Activated T-cell treated with anti-CD3 and anti-CD28 coated beads, Interleukin-2, amount 50 U/mL, for 24 hours (primary cell): ENCODE data around the gene PCDHGA8.
"Not testable (repeated sequence)": the region's sequence is repeated elsewhere in the genome, so short reads cannot be mapped to it uniquely, and the experiment has no call there.

Source experiments
- DNase-seq: peaks from one replicate; pipeline ENCODE4 v3.0.0-alpha.2; 2020
- H3K27ac Mint-ChIP-seq: 2 replicates; pipeline ENCODE4 v1.8.0; 2020; ENCODE audit warnings: mild to moderate bottlenecking, mixed read lengths
- H3K27me3 Mint-ChIP-seq: 2 replicates; pipeline ENCODE4 v1.8.0; 2020; ENCODE audit warnings: mixed read lengths
- H3K36me3 Mint-ChIP-seq: 2 replicates; pipeline ENCODE4 v1.8.0; 2020; ENCODE audit warnings: low read depth, mixed read lengths
- H3K4me1 Mint-ChIP-seq: 2 replicates; pipeline ENCODE4 v1.8.0; 2020; ENCODE audit warnings: low read depth, mixed read lengths
- H3K4me3 Mint-ChIP-seq: 2 replicates; pipeline ENCODE4 v1.8.0; 2020; ENCODE audit warnings: mild to moderate bottlenecking, moderate library complexity, mixed read lengths
- H3K9me3 Mint-ChIP-seq: 2 replicates; pipeline ENCODE4 v1.8.0; 2020; ENCODE audit warnings: mixed read lengths

The PCDHGA8 gene

DNA sequence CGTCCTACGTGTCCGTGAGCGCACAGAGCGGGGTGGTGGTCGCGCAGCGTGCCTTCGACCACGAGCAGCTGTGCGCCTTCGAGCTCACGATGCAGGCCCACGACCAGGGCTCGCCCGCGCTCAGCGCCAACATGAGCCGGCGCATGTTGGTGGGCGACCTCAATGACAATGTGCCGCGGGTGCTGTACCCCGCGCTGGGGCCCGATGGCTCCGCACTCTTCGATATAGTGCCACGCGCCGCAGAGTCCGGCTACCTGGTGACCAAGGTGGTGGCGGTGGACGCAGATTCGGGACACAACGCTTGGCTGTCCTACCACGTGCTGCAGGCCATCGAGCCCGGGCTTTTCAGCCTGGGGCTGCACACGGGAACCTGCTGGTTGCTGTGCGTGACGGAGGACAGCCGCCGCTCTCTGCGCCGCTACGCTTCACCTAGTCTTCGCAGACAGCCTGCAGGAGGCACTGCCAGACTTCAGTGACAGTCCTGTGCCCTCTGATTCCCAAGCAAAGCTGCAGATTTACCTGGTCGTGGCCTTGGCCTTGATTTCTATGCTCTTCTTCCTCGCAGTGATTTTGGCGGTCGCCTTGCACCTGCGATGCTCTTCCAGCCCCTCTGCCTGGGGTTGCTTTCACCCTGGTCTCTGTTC, 35.5 kb downstream of the PCDHGA8 start:
- Mint-ChIP-seq H3K27me3 (peaks cover 85% of the 10 kb centered on the region), H3K4me3 (no peak overlapping the region)

DNA sequence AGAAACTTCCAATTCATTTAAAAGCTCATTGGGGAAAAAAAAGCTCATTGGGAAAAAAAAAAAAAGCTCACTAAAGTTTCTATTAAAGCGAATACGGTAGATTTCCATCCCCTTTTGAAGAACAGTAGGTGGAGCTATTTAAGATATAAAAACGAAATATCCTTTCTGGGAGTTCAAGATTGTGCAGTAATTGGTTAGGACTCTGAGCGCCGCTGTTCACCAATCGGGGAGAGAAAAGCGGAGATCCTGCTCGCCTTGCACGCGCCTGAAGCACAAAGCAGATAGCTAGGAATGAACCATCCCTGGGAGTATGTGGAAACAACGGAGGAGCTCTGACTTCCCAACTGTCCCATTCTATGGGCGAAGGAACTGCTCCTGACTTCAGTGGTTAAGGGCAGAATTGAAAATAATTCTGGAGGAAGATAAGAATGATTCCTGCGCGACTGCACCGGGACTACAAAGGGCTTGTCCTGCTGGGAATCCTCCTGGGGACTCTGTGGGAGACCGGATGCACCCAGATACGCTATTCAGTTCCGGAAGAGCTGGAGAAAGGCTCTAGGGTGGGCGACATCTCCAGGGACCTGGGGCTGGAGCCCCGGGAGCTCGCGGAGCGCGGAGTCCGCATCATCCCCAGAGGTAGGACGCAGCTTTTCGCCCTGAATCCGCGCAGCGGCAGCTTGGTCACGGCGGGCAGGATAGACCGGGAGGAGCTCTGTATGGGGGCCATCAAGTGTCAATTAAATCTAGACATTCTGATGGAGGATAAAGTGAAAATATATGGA, 38.1 kb downstream of the PCDHGA8 start, which contains the start of gene PCDHGA12:
Gene PCDHGA12 (plus strand): TSS at position 176 of the 782 bp plus-strand sequence. CDS start 253 bp downstream, at position 429.
- Mint-ChIP-seq H3K4me1 (peaks cover 19% of the 10 kb centered on the region), H3K4me3 (peak within 1 kb of the TSS; percentile 64), H3K36me3 (peaks cover 19% of the 10 kb centered on the region), H3K9me3 (peaks cover 27% of the 10 kb centered on the region), H3K27ac (peak within 1 kb of the TSS; percentile 60), H3K27me3 (peaks cover 78% of the 10 kb centered on the region)
- no peak for DNase-seq

More for the DNA sequence above, 35.5 kb downstream of the PCDHGA8 start:
- Mint-ChIP-seq H3K9me3 (peaks cover 32% of the 10 kb centered on the region), H3K27ac (no peak overlapping the region), H3K4me1 (peaks cover 19% of the 10 kb centered on the region), H3K36me3 (peaks cover 22% of the 10 kb centered on the region)
- DNase-seq: no peak

DNA sequence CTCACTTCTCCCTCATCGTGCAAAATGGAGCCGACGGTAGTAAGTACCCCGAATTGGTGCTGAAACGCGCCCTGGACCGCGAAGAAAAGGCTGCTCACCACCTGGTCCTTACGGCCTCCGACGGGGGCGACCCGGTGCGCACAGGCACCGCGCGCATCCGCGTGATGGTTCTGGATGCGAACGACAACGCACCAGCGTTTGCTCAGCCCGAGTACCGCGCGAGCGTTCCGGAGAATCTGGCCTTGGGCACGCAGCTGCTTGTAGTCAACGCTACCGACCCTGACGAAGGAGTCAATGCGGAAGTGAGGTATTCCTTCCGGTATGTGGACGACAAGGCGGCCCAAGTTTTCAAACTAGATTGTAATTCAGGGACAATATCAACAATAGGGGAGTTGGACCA, 38.9 kb downstream of the PCDHGA8 start:
- DNase-seq: no peak
- peaks cover 19% of the 10 kb centered on the region for H3K36me3 Mint-ChIP-seq
- H3K27ac Mint-ChIP-seq: no peak overlapping the region
- H3K4me1 Mint-ChIP-seq: peaks cover 19% of the 10 kb centered on the region
- peaks cover 27% of the 10 kb centered on the region for H3K9me3 Mint-ChIP-seq
- H3K27me3 Mint-ChIP-seq: peaks cover 75% of the 10 kb centered on the region
- peak overlapping the region; percentile 64 for H3K4me3 Mint-ChIP-seq

DNA sequence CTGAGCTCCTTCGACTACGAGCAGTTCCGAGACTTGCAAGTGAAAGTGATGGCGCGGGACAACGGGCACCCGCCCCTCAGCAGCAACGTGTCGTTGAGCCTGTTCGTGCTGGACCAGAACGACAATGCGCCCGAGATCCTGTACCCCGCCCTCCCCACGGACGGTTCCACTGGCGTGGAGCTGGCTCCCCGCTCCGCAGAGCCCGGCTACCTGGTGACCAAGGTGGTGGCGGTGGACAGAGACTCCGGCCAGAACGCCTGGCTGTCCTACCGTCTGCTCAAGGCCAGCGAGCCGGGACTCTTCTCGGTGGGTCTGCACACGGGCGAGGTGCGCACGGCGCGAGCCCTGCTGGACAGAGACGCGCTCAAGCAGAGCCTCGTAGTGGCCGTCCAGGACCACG, 39.9 kb downstream of the PCDHGA8 start:
- H3K4me3 Mint-ChIP-seq, DNase-seq, H3K27ac Mint-ChIP-seq: not testable (repeated sequence)
- peaks cover 19% of the 10 kb centered on the region for H3K36me3 Mint-ChIP-seq
- peaks cover 75% of the 10 kb centered on the region for H3K27me3 Mint-ChIP-seq
- peaks cover 19% of the 10 kb centered on the region for H3K4me1 Mint-ChIP-seq
- peaks cover 27% of the 10 kb centered on the region for H3K9me3 Mint-ChIP-seq

DNA sequence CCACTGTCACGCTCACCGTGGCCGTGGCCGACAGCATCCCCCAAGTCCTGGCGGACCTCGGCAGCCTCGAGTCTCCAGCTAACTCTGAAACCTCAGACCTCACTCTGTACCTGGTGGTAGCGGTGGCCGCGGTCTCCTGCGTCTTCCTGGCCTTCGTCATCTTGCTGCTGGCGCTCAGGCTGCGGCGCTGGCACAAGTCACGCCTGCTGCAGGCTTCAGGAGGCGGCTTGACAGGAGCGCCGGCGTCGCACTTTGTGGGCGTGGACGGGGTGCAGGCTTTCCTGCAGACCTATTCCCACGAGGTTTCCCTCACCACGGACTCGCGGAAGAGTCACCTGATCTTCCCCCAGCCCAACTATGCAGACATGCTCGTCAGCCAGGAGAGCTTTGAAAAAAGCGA, 40.3 kb downstream of the PCDHGA8 start:
- not testable (repeated sequence) for H3K4me3 Mint-ChIP-seq, H3K27ac Mint-ChIP-seq, DNase-seq
- Mint-ChIP-seq H3K36me3 (peaks cover 19% of the 10 kb centered on the region), H3K9me3 (peaks cover 27% of the 10 kb centered on the region), H3K4me1 (peaks cover 19% of the 10 kb centered on the region), H3K27me3 (peaks cover 75% of the 10 kb centered on the region)

DNA sequence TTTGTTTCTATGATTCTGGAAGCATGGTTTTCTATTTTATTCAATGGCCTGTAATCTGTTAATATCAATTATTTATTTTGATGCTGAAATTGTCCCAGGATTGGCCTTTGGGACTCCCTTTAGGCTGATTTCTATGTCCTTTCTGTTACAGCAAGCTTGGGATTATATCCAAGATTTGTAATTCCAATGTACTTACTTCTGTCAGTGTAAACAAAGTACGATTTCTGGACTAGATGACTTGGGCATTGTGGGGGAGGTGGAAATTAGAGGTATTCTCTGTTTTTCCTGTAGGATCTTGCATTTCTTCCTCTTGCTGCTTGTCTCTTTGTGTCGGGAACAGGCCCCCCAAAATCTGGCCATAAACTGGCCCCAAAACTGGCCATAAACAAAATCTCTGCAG, 41.6 kb downstream of the PCDHGA8 start:
- peaks cover 22% of the 10 kb centered on the region for H3K9me3 Mint-ChIP-seq

DNA sequence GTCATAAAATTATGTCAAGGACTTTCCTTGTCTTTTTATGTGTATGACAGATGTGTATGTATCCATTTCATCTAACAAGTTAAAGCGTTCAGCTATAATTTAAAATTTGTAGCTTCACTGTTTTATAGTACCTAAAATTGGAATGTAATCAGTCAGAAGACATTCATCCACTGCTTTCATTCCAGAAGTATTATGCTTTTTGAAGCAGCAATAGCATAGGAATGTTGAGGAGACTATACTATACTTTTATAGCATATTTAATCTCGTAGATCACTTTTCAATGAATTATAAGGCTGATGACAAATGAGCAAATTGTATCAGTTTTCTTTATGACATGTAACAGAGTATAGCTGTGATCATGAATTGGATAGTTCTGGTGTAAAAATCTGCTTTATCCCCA, 44.8 kb downstream of the PCDHGA8 start:
- Mint-ChIP-seq H3K27me3 (peaks cover 65% of the 10 kb centered on the region), H3K4me1 (no peaks in the 10 kb centered on the region), H3K27ac (no peak overlapping the region), H3K36me3 (peaks cover 2% of the 10 kb centered on the region), H3K4me3 (no peak overlapping the region), H3K9me3 (peaks cover 6% of the 10 kb centered on the region)
- no peak for DNase-seq

More for the DNA sequence above, 41.6 kb downstream of the PCDHGA8 start:
- no peak overlapping the region for H3K27ac Mint-ChIP-seq
- peaks cover 19% of the 10 kb centered on the region for H3K36me3 Mint-ChIP-seq
- peaks cover 19% of the 10 kb centered on the region for H3K4me1 Mint-ChIP-seq
- peaks cover 63% of the 10 kb centered on the region for H3K27me3 Mint-ChIP-seq
- H3K4me3 Mint-ChIP-seq: no peak overlapping the region
- DNase-seq: no peak

DNA sequence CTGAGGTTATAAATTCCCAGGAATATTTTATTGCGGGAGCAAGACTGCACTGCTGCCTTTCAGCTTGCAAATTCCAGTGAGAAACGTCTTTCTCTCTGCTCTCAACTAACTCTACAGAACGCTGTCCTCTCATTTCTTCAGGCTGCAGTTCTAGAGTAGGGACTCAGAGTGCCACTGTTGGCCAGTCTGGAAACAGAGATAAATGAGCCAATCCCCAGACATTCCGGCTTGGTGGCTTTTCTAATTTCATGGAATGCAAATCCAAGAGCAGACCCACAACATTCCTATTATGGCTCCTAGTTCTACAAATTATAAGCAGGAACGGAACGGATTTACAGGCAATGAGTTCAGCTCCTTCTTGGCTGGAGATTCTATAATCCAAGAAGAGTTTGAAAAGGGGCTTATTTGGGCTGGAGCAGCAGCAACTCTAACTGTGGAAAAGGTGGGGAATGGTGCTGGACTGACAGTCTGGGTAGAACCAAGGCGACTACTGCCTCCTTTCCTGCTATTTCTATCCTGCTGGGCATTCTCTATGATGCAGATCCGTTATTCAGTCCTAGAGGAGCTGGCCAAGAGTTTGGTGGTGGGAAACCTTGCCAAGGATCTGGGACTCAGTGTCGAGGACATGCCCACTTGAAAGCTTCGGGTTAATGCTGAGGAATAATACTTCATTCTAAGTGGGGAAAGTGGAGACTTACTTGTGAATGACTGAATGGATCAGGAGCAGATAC, 47.1 kb downstream of the PCDHGA8 start:
- DNase-seq: no peak
- H3K27me3 Mint-ChIP-seq: peaks cover 48% of the 10 kb centered on the region
- peaks cover 3% of the 10 kb centered on the region for H3K9me3 Mint-ChIP-seq
- no peaks in the 10 kb centered on the region for H3K4me1 Mint-ChIP-seq
- H3K36me3 Mint-ChIP-seq: no peaks in the 10 kb centered on the region
- no peak overlapping the region for H3K4me3 Mint-ChIP-seq
- no peak overlapping the region for H3K27ac Mint-ChIP-seq

DNA sequence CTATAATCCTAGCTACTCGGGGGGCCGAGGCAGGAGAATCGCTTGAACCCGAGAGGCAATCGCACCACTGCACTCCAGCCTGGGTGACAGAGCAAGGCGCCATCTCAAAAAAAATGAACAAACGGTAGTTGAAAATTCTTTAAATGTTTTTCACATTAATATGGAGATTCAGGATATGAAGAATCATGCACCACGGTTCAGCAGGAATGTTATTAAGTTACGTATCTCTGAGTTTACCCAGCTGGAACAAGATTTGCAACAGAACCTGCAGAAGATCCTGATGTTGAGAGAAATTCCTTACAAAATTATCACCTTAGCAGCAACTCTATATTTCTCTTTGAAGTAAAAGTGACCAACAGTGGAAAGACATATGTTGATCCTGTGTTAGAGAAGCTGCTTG, 47.9 kb downstream of the PCDHGA8 start:
- H3K27me3 Mint-ChIP-seq: peaks cover 44% of the 10 kb centered on the region
- no peak for DNase-seq
- H3K9me3 Mint-ChIP-seq: peaks cover 3% of the 10 kb centered on the region
- no peak overlapping the region for H3K4me3 Mint-ChIP-seq
- H3K4me1 Mint-ChIP-seq: no peaks in the 10 kb centered on the region
- H3K36me3 Mint-ChIP-seq: no peaks in the 10 kb centered on the region
- no peak overlapping the region for H3K27ac Mint-ChIP-seq

DNA sequence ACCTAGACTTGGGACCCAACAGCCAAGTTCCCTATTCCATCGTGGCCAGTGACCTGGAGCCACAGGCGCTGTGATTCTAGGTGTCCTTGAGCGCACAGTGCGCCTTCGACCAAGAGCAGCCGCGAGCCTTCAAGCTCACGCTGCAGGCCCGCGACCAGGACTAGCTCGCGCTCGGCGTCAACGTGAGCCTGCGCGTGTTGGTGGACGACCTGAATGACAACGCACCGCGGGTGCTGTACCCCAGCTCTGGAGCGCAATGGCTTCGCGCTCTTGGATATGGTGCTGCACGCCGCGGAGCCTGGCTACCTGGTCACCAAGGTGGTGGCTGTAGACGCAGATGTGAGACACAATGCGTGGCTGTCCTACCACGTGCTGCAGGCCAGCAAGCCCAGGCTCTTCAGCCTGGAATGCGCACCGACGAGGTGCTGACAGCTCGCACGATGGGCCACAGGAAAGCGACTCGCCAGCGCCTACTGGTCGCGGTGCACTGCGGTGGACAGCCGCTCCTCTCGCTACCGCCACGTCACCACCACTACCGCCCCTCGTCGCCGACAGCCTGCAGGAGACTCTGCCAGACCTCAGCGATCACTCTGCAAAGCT, 49.2 kb downstream of the PCDHGA8 start:
- no peak for DNase-seq
- Mint-ChIP-seq H3K27ac (no peak overlapping the region), H3K36me3 (no peaks in the 10 kb centered on the region), H3K9me3 (peaks cover 3% of the 10 kb centered on the region), H3K4me3 (no peak overlapping the region), H3K27me3 (peaks cover 36% of the 10 kb centered on the region), H3K4me1 (no peaks in the 10 kb centered on the region)
